ENCODE data around the gene CASP12.

CASP12 gene

DNA sequence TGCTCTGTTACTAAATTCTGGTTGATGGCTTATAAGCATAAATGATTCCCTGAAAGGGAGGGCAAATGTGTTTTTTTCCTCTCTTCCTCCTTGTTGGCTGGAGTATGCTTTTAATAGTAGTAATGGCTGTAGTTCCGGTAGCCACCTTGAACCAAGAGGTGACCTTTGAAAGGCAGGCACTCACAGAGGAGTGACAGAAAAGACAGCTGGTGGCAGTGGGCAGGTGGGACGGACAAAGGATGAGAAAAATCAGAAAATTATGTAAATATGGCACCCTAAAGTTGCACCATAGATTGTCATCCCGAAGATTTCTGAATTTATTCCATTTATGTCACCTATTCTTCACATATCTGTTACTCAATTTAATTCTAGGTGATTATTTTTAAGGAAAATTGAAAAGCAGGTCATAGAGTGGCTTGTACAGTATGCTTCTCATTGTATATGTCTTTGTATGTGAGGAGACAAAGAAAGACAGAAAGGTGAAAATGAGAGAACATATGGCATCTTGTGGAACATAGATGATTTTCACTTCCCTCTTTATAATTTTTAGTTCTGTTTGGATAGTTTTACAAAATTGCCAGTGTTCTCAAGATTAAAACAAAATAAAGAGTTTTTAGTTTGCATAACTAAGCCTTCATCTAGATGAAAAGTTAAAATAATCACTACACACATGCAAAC, 17.0 kb downstream of the CASP12 start:
- Histone ChIP-seq H3K27ac (ENCODE audit: low read depth, low read length) (no peak overlapping the region), H3K4me2 (ENCODE audit: low read length) (no peak overlapping the region), H3K4me1 (ENCODE audit: control insufficient read depth, low read depth, low read length) (no peaks in the 10 kb centered on the region), H3K18ac (ENCODE audit: low read length) (no peak overlapping the region), H2BK15ac (replicated peaks; ENCODE audit: low read depth) (no peak overlapping the region), H3K36me3 (ENCODE audit: control insufficient read depth, insufficient read depth, low read length) (no peaks in the 10 kb centered on the region), H4K5ac (ENCODE audit: low read length) (no peak overlapping the region), H3K9ac (ENCODE audit: low read length) (no peak overlapping the region), H3K4me3 (ENCODE audit: low read length) (no peak overlapping the region), H3K23ac (ENCODE audit: low read length) (no peak overlapping the region), H4K8ac (ENCODE audit: low read depth, low read length) (no peak overlapping the region), H3K4ac (ENCODE audit: low read depth, low read length) (no peak overlapping the region), H2BK5ac (ENCODE audit: low read length) (no peak overlapping the region), H3K27me3 (ENCODE audit: insufficient read depth, low read length, poor library complexity) (no peaks in the 10 kb centered on the region), H2BK120ac (ENCODE audit: low read depth, low read length) (no peak overlapping the region), H3K79me2 (ENCODE audit: control insufficient read depth, insufficient read depth, low read length) (no peaks in the 10 kb centered on the region), H2AK5ac (ENCODE audit: low read length) (no peak overlapping the region), H3K79me1 (ENCODE audit: low read length) (no peaks in the 10 kb centered on the region), H3K56ac (ENCODE audit: low read length) (no peak overlapping the region)
- no CpG with 5 or more reads among the region's 3 CpGs for WGBS (ENCODE audit: extremely low coverage, insufficient coverage, low lambda C conversion rate)
- no peak for DNase-seq

DNA sequence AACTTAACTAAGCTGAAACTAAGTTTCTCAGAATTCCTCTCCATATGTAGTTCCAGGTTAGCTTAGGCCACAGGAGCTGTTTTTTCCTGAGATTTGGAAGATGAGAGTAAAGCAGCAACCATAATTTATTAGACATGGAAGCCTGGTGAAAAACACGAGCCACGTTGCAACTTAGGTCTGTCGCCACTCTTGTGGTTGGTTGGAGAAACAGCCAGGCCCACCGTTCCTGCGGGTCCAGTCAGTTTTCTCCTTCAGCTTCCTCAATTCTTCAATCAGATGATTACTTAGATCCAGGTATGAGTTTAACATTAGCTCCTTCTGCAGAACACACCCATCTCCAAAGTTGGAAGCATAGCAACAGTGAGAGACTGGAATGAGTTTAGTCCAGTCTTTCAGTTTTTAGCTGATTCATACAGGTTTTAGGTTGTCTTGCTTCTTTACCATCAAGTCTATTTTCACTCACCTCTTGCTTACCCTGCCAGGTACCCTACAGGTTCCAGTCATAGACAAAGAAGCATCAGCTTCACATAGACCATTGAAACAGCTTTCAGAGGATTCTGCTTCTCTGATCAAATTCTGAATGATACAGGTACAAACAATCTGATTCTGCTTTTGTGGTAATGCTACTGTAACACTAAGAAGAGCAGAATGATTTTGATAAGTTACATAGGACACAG, 18.6 kb downstream of the CASP12 start:
- Histone ChIP-seq H2BK5ac (ENCODE audit: low read length) (no peak overlapping the region), H3K27ac (ENCODE audit: low read depth, low read length) (no peak overlapping the region), H2BK120ac (ENCODE audit: low read depth, low read length) (no peak overlapping the region), H4K8ac (ENCODE audit: low read depth, low read length) (no peak overlapping the region), H3K9ac (ENCODE audit: low read length) (no peak overlapping the region), H3K4ac (ENCODE audit: low read depth, low read length) (no peak overlapping the region), H3K27me3 (ENCODE audit: insufficient read depth, low read length, poor library complexity) (no peaks in the 10 kb centered on the region), H3K79me2 (ENCODE audit: control insufficient read depth, insufficient read depth, low read length) (no peaks in the 10 kb centered on the region), H3K36me3 (ENCODE audit: control insufficient read depth, insufficient read depth, low read length) (no peaks in the 10 kb centered on the region), H3K79me1 (ENCODE audit: low read length) (no peaks in the 10 kb centered on the region), H3K4me1 (ENCODE audit: control insufficient read depth, low read depth, low read length) (no peaks in the 10 kb centered on the region), H3K23ac (ENCODE audit: low read length) (no peak overlapping the region), H2BK15ac (replicated peaks; ENCODE audit: low read depth) (no peak overlapping the region), H4K5ac (ENCODE audit: low read length) (no peak overlapping the region), H2AK5ac (ENCODE audit: low read length) (no peak overlapping the region), H3K4me3 (ENCODE audit: low read length) (no peak overlapping the region), H3K56ac (ENCODE audit: low read length) (no peak overlapping the region), H3K4me2 (ENCODE audit: low read length) (no peak overlapping the region), H3K18ac (ENCODE audit: low read length) (no peak overlapping the region)
- no CpG with 5 or more reads among the region's 5 CpGs for WGBS (ENCODE audit: extremely low coverage, insufficient coverage, low lambda C conversion rate)
- no peak for DNase-seq

- WGBS (ENCODE audit: extremely low coverage, insufficient coverage, low lambda C conversion rate): no CpG with 5 or more reads among the region's 5 CpGs
- Histone ChIP-seq H3K9ac (ENCODE audit: low read length) (no peak overlapping the region), H2BK120ac (ENCODE audit: low read depth, low read length) (no peak overlapping the region), H3K56ac (ENCODE audit: low read length) (no peak overlapping the region), H3K4ac (ENCODE audit: low read depth, low read length) (no peak overlapping the region), H2BK15ac (replicated peaks; ENCODE audit: low read depth) (no peak overlapping the region), H3K4me1 (ENCODE audit: control insufficient read depth, low read depth, low read length) (no peaks in the 10 kb centered on the region), H2AK5ac (ENCODE audit: low read length) (no peak overlapping the region), H4K8ac (ENCODE audit: low read depth, low read length) (no peak overlapping the region), H3K18ac (ENCODE audit: low read length) (no peak overlapping the region), H3K4me2 (ENCODE audit: low read length) (no peak overlapping the region), H3K79me1 (ENCODE audit: low read length) (no peaks in the 10 kb centered on the region), H3K79me2 (ENCODE audit: control insufficient read depth, insufficient read depth, low read length) (no peaks in the 10 kb centered on the region), H3K36me3 (ENCODE audit: control insufficient read depth, insufficient read depth, low read length) (no peaks in the 10 kb centered on the region), H4K5ac (ENCODE audit: low read length) (no peak overlapping the region), H3K27ac (ENCODE audit: low read depth, low read length) (no peak overlapping the region), H3K27me3 (ENCODE audit: insufficient read depth, low read length, poor library complexity) (no peaks in the 10 kb centered on the region), H2BK5ac (ENCODE audit: low read length) (no peak overlapping the region), H3K23ac (ENCODE audit: low read length) (no peak overlapping the region), H3K4me3 (ENCODE audit: low read length) (no peak overlapping the region)
- DNase-seq: peak; percentile 9
Observed at GRCh38 chr11:104876861-104877431, 21.3 kb downstream of the CASP12 start.

DNA sequence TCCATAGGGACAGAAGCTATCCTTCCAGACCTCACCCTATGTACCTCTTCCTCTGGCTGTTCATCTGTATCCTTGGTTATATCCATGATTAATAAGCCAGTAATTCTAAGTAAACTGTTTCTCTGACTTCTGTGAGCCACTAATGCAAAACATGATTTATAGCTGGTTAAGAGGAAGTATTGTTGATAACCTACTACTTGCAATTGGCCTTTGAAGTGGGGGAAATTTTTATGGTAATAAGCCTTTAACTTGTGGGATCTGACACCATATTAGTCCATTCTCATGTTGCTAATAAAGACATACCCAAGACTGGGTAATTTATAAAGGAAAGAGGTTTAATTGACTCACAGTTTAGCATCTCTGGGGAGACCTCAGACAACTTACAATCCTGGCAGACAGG, 21.9 kb downstream of the CASP12 start:
- H3K4me3 ChIP-seq (ENCODE audit: low read length): no peak overlapping the region
- no peak overlapping the region for H2BK120ac ChIP-seq (ENCODE audit: low read depth, low read length)
- H3K4me2 ChIP-seq (ENCODE audit: low read length): no peak overlapping the region
- H3K9ac ChIP-seq (ENCODE audit: low read length): no peak overlapping the region
- no peaks in the 10 kb centered on the region for H3K4me1 ChIP-seq (ENCODE audit: control insufficient read depth, low read depth, low read length)
- H2BK15ac ChIP-seq (replicated peaks; ENCODE audit: low read depth): no peak overlapping the region
- H4K5ac ChIP-seq (ENCODE audit: low read length): no peak overlapping the region
- DNase-seq: no peak
- H2BK5ac ChIP-seq (ENCODE audit: low read length): no peak overlapping the region
- no peak overlapping the region for H3K4ac ChIP-seq (ENCODE audit: low read depth, low read length)
- no peak overlapping the region for H2AK5ac ChIP-seq (ENCODE audit: low read length)
- H3K56ac ChIP-seq (ENCODE audit: low read length): no peak overlapping the region
- H3K18ac ChIP-seq (ENCODE audit: low read length): no peak overlapping the region
- no peaks in the 10 kb centered on the region for H3K27me3 ChIP-seq (ENCODE audit: insufficient read depth, low read length, poor library complexity)
- no peak overlapping the region for H3K23ac ChIP-seq (ENCODE audit: low read length)
- no peak overlapping the region for H4K8ac ChIP-seq (ENCODE audit: low read depth, low read length)
- no peaks in the 10 kb centered on the region for H3K36me3 ChIP-seq (ENCODE audit: control insufficient read depth, insufficient read depth, low read length)
- H3K79me1 ChIP-seq (ENCODE audit: low read length): no peaks in the 10 kb centered on the region
- H3K27ac ChIP-seq (ENCODE audit: low read depth, low read length): no peak overlapping the region
- H3K79me2 ChIP-seq (ENCODE audit: control insufficient read depth, insufficient read depth, low read length): no peaks in the 10 kb centered on the region

GRCh38 chr11:104873252-104873651, 25.0 kb downstream of the CASP12 start:
- DNase-seq: peak; percentile 13
- Histone ChIP-seq H3K27me3 (ENCODE audit: insufficient read depth, low read length, poor library complexity) (no peaks in the 10 kb centered on the region), H3K4me1 (ENCODE audit: control insufficient read depth, low read depth, low read length) (no peaks in the 10 kb centered on the region)

More at GRCh38 chr11:104873252-104873651, 25.0 kb downstream of the CASP12 start:
- WGBS (ENCODE audit: extremely low coverage, insufficient coverage, low lambda C conversion rate): no CpG with 5 or more reads among the region's 8 CpGs
- Histone ChIP-seq H3K9ac (ENCODE audit: low read length) (no peak overlapping the region), H3K23ac (ENCODE audit: low read length) (no peak overlapping the region), H3K56ac (ENCODE audit: low read length) (no peak overlapping the region), H3K4ac (ENCODE audit: low read depth, low read length) (no peak overlapping the region), H3K79me1 (ENCODE audit: low read length) (no peaks in the 10 kb centered on the region), H3K36me3 (ENCODE audit: control insufficient read depth, insufficient read depth, low read length) (no peaks in the 10 kb centered on the region), H3K79me2 (ENCODE audit: control insufficient read depth, insufficient read depth, low read length) (no peaks in the 10 kb centered on the region), H3K4me3 (ENCODE audit: low read length) (no peak overlapping the region), H2BK15ac (replicated peaks; ENCODE audit: low read depth) (no peak overlapping the region), H2AK5ac (ENCODE audit: low read length) (no peak overlapping the region), H3K4me2 (ENCODE audit: low read length) (no peak overlapping the region), H2BK120ac (ENCODE audit: low read depth, low read length) (no peak overlapping the region), H4K8ac (ENCODE audit: low read depth, low read length) (no peak overlapping the region), H4K5ac (ENCODE audit: low read length) (no peak overlapping the region), H2BK5ac (ENCODE audit: low read length) (no peak overlapping the region), H3K18ac (ENCODE audit: low read length) (no peak overlapping the region), H3K27ac (ENCODE audit: low read depth, low read length) (no peak overlapping the region)
